Naive thymus-derived CD8-positive, alpha-beta T cell (primary cell): ENCODE results near the gene CTNNA1. TPM values are rescaled to one million over a fixed set of nuclear protein-coding genes. Genes with fewer than 3 reads are reported as not detected.

Experiments used
- ATAC-seq, 2 donors: fragments of 150-1000 bp; cut with Tn5 transposase in 1 of 2; sonication (Bioruptor Pico), chemical (Tn5 transposase) in 1 of 2; 1 replicate in 1 of 2; 2 replicates in 1 of 2; pipeline ENCODE4 v1.10.0; 2021; ENCODE audit warnings: mild to moderate bottlenecking in 2 of 2, moderate library complexity in 2 of 2
- POLR2A ChIA-PET: fragments of 350-600 bp; sonication (Branson Sonifier 250); formaldehyde crosslinking; loops from one replicate; lab custom pipeline; 2021; ENCODE audit warnings: antibody characterized with exemption; lab: Charles Lee
- DNase-seq, 10 donors: peaks; one replicate each; pipeline versions ENCODE4 v3.0.0 to v3.0.0-alpha.2; 2020 to 2022
- H3K27ac Mint-ChIP-seq, 10 donors: one replicate each; pipeline ENCODE4 v1.8.0; 2020 to 2022; ENCODE audit warnings: mild to moderate bottlenecking in 10 of 10, mixed read lengths in 10 of 10, moderate library complexity in 4 of 10, inconsistent platforms in 1 of 10
- H3K27me3 Mint-ChIP-seq, 5 donors: one replicate each; pipeline ENCODE4 v1.8.0; 2021 to 2022; ENCODE audit warnings: mixed read lengths in 5 of 5
- H3K36me3 Mint-ChIP-seq, 3 donors: one replicate each; pipeline ENCODE4 v1.8.0; 2020 to 2022; ENCODE audit warnings: mixed read lengths in 3 of 3, mild to moderate bottlenecking in 2 of 3, inconsistent platforms in 1 of 3
- H3K4me1 Mint-ChIP-seq, 4 donors: one replicate each; pipeline ENCODE4 v1.8.0; 2021 to 2022; ENCODE audit warnings: mixed read lengths in 4 of 4
- H3K4me3 Mint-ChIP-seq, 10 donors: one replicate each; pipeline ENCODE4 v1.8.0; 2020 to 2022; ENCODE audit warnings: mild to moderate bottlenecking in 10 of 10, mixed read lengths in 10 of 10, moderate library complexity in 6 of 10, inconsistent platforms in 1 of 10
- H3K9me3 Mint-ChIP-seq, 9 donors: one replicate each; pipeline ENCODE4 v1.8.0; 2020 to 2022; ENCODE audit warnings: mixed read lengths in 9 of 9, mild to moderate bottlenecking in 3 of 9, inconsistent platforms in 1 of 9, moderate library complexity in 1 of 9
- polyA plus RNA-seq, 3 donors: library from polyadenylated mRNA; unstranded; fragments of 300-500 nt; fragmentation: Illumina TruSeq; gene quantifications; one replicate each; pipeline ENCODE4 v1.2.3, GENCODE V29; 2021
- total RNA-seq, 8 experiments: library from RNA in 2 of 8; stranded (reverse) in 2 of 8; gene quantifications; one replicate each; pipeline ENCODE4 v1.2.3 and lab custom pipeline; 2021 to 2026

The CTNNA1 gene
- total and polyA plus RNA-seq, 5 experiments from 2014 or later = 0.34 to 5.7 (median 4.0) TPM; not detected in 1

- peaks cover 25 to 41% (median 38%) of the 10 kb centered on the region in 4 donors for H3K4me1 Mint-ChIP-seq
- H3K9me3 Mint-ChIP-seq = no peaks in the 10 kb centered on the region
- peak overlapping the region in 9 of 10 donors; percentile 12 to 83 (median 58) for H3K4me3 Mint-ChIP-seq
- H3K36me3 Mint-ChIP-seq = peaks cover 0 to 6% (median 2%) of the 10 kb centered on the region in 3 donors
- H3K27me3 Mint-ChIP-seq = no peaks in the 10 kb centered on the region
- POLR2A ChIA-PET = no interaction called here
- ATAC-seq = no peak
- peak overlapping the region in 6 of 10 donors; percentile 19 to 52 (median 32) for H3K27ac Mint-ChIP-seq
- DNase-seq = no peak
These were observed 227.2 kb downstream of the CTNNA1 start for GRCh38 chr5:138980441-138980840.

GRCh38 chr5:138981131-138981530 is 227.9 kb downstream of the CTNNA1 start:
- Mint-ChIP-seq H3K36me3 (peaks cover 0 to 7% (median 2%) of the 10 kb centered on the region in 3 donors), H3K4me1 (peaks cover 25 to 43% (median 38%) of the 10 kb centered on the region in 4 donors), H3K27ac (peak overlapping the region in 3 of 10 donors; percentile 11 to 79 (median 40)), H3K4me3 (peak overlapping the region in 8 of 10 donors; percentile 12 to 73 (median 49)), H3K27me3 (no peaks in the 10 kb centered on the region), H3K9me3 (no peaks in the 10 kb centered on the region)
- DNase-seq (no peak), ATAC-seq (no peak)
- POLR2A ChIA-PET = no interaction called here

- DNase-seq (peak in 6 of 10 donors; percentile 18 to 55 (median 35)), ATAC-seq (peak; percentile 72 to 84)
- POLR2A ChIA-PET = interaction anchor here (0.9 kb wide), 1 partner anchor 10 kb away, joined by 3 read pairs; no protein-coding TSS in a partner anchor
- H3K27ac Mint-ChIP-seq = peak overlapping the region in 6 of 10 donors; percentile 5 to 79 (median 17)
- no peaks in the 10 kb centered on the region for H3K9me3 Mint-ChIP-seq
- H3K4me1 Mint-ChIP-seq = peaks cover 25 to 43% (median 38%) of the 10 kb centered on the region in 4 donors
- H3K36me3 Mint-ChIP-seq = peaks cover 0 to 7% (median 2%) of the 10 kb centered on the region in 3 donors
- H3K4me3 Mint-ChIP-seq = peak overlapping the region; percentile 23 to 73 (median 58)
- H3K27me3 Mint-ChIP-seq = no peaks in the 10 kb centered on the region
These were observed 228.4 kb downstream of the CTNNA1 start for GRCh38 chr5:138981586-138981985.

GRCh38 chr5:138983984-138984383 is 230.8 kb downstream of the CTNNA1 start:
- H3K4me1 Mint-ChIP-seq = peaks cover 21 to 43% (median 37%) of the 10 kb centered on the region in 4 donors
- POLR2A ChIA-PET = no interaction called here

More at GRCh38 chr5:138983984-138984383, 230.8 kb downstream of the CTNNA1 start:
- no peaks in the 10 kb centered on the region for H3K27me3 Mint-ChIP-seq
- H3K27ac Mint-ChIP-seq = peak overlapping the region in 1 of 10 donors; percentile 4
- DNase-seq (no peak), ATAC-seq (no peak)
- H3K9me3 Mint-ChIP-seq = no peaks in the 10 kb centered on the region
- H3K4me3 Mint-ChIP-seq = no peak overlapping the region
- H3K36me3 Mint-ChIP-seq = peaks cover 0 to 10% (median 2%) of the 10 kb centered on the region in 3 donors

Other genes with a start within 250 kb of the CTNNA1 start
- 10 to 100 TPM; 43.4 to 49.0 TPM for gene ETF1, start 210.2 kb upstream of the CTNNA1 start, total RNA-seq
- 10 to 100 TPM; 21.5 to 27.5 (median 24.1) TPM for gene ETF1, start 210.2 kb upstream of the CTNNA1 start, polyA plus RNA-seq
- gene HSPA9, start 178.0 kb upstream of the CTNNA1 start, total RNA-seq = 100 to 1,000 TPM; 184 to 195 TPM
- gene HSPA9, start 178.0 kb upstream of the CTNNA1 start, polyA plus RNA-seq = 100 to 1,000 TPM; 130 to 164 (median 140) TPM
- not detected for gene LRRTM2, start 121.9 kb downstream of the CTNNA1 start, total RNA-seq
- gene LRRTM2, start 121.9 kb downstream of the CTNNA1 start, polyA plus RNA-seq = not detected